HG03521 (cell line): ENCODE measurements around the gene BARHL2.

Experiments
- ATAC-seq: cut with Tn5 transposase; IDR thresholded peaks from one replicate; pipeline ENCODE4 v1.9.1; 2021; ENCODE audit warnings: mild to moderate bottlenecking, moderate library complexity; ENCODE audit not compliant: unreplicated experiment

BARHL2 gene

DNA sequence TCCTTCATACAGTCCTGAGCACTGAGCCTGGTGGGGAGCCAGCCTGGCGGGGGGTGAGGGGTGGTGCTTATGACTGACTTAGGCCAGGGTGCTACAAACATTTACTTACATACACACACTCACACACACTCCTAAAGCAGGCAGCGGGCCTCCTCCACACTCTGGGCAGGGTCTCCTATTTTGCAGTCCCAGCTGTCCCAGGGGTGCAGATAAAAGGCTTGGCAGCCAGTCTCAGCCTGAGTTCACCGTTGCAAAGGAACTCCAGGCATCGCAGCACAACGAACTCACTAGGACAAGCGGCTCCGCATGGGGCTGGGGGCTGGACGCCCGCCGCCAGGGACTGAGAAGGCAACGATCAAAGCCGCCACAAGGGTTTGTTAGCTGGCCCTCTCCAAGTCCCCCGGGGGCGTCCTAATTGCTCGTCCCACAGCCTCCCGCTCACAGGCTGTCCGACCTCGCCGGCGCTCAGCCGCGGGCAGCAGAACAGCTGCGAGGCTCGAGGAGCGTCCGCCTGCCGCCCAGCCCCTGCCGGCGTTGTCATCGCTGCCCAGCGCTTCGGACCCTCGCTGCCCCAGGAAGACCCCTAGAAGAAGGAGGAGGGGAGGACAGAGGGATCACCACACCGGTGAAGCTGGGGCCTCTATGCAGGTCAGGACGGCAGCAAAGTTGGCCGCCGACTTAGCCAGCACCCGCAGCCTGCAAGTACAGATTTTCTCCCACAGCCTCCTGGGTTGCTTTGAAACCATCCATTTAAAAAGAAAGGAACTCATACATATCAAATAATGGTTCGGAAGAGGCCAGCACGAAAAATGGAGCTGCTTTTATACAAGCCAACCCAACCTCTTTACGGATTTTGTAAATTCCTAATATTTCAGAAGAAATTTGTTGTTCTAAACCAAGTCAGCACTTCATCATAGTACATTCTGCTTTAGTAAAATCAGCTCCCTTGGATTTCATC is 6.2 kb downstream of the BARHL2 start:
- ATAC-seq, result no peak

DNA sequence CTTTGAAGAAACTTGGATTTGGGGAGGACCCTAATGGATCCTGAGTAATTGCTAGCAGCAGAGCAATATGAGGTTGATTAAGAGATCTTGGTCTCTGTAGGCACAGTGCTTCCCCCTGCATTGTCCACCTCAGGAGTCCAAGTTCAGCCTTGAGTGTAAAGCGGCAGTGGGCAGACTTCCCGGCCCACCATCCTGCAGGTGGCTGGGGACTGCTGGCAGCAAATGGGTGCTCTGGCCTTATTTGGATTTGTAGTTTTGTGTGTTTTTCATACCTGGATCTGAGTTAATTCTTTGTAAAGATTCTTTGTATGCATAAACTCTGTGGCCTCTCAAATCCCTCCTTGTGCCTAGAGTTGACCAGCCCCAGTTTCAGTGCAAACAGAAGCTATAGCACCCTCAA is 7.6 kb downstream of the BARHL2 start:
- ATAC-seq, result no peak

DNA sequence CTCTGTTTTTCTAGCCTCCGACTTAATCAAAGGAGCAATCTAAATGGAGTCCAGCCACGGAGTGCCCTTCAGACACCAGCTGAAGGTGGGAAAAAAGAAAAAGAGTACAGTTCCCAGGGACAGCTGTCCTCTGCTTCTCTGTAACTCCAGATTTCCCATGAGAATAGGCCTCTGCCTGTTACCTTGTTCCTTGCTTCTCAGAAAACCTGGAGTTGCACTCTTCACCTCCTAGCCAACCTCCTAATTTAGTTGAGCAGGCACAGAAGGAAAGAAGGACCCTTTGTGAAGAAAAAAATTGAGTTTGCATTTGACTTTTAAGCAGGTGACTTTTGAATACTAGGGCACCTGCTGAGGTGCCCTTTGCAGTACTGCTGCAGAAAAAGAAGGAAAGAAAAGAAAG is 8.3 kb downstream of the BARHL2 start:
- ATAC-seq, result no peak

DNA sequence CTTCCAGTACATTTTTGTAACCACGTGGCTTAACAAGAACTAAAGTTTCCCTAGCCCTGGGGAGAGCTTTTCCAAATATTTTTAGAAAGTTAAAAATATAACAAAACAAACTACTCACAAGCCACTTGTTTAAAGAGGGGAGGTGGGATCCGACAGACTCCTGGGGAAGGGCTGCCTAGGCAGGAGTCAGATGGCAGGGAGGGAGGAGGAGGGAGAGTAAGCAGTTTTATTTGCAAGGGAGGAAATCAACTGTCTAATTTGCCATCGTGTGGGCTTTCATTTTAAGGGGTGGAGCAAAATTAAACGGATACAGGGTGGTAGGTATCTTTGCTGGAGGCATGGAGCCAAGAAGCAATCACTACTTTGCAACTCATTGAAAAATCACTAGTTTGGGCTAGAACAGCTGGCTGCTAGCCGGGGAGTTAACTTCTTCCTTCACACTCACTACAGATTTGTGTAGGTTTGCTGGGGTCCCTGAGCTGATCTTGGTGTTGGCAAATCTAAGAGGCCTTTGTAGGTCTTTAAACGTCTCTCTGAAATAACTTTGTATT is 8.8 kb downstream of the BARHL2 start:
- no peak for ATAC-seq

DNA sequence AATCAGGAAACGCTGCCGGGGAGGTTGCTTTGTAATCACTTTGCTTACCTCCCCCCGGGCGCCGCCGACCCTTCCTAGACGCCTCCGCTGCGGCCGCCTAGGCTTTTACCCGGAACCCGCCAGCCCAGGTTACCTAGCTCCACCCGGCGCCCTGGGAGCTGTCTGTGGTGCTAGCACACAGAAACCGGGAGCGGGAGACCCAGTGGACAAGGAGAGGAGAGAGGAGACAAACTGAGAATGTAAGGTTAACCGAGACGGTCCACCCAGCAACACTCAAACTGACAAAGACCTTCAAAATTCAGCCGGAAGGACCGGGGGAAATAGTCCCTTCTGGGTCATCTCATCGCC is 9.8 kb downstream of the BARHL2 start:
- no peak for ATAC-seq

DNA sequence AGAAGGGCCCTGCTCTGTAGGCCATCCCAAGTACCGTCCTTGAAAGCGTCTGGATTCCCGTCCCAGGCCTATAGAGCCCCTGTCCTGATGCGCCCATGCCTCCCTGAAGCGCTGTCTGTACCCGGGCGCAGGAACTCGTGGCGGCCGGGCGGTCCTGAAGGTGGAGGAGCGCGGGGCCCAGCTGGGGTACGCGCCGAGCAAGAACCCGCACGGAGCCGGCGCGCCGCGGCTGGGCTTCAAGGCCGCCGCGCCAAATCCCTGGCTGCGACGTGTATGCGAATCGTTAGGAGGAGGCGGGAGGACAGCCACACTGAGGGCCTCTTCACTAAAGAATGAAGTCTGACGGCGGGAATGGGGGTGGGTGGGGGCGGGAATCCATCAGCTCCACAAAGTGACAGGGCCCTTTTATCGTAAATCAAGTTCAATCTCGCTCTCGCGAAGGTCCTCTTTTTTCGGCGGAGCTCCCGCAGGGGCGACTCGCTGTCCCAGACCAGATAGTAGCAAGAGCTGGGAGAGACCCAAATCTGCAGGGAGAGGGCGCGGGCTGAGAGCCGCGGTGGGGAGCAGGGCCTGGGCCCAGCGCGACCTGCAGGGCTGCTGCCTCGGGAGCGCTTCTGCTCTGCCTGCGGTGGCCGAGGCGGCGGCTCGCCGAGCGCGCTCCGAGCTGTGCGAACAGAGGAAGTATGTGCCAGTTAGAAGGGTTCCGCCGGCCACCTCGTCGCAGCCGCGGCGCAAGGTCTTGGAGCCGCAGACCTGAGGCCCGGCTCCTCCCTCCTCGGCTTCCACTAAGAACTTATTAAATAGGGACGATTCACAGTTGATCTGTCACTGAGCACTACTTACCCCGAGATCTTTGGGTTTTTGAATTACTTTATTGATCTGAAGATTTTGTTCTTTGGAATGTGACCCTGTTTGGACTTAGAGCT is 10.4 kb downstream of the BARHL2 start:
- ATAC-seq, result no peak

DNA sequence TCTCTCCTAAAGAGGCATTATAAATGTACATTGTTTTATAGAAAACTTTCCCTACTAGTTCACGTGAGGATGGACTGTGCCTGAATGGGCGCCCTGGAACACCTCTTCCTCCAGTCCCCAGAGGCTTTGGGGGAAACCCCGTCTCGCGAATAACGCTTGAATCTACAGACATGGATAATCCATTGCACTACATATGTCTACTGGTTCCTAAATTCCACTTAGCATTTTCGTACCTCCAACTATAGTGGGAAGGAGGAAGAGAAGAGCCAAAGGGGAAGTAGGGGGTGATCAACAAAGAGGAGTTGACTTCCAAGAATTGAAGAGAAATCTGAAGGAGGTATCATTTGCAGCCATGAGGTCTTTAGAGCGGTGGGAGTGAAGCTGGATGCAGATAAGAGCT is 11.1 kb downstream of the BARHL2 start:
- no peak for ATAC-seq

DNA sequence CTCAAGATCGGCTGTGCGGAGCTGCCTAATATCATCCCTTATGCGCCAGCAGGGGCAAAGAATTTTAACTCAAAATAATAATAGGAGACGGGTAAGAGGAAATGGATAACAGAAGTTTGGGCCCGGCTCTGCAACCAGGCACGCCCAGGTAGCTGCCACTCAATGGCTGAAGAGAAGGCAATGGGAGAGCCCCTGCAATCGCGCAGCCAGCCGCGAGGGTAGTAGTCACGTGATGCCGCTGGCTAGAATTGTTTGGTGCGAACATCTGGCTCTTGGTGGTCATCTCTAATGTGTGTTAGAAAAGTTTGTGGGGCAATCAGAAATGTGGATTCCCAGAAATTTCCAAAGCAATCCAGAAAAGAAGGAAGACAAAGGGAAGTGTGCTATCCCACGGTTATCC is 12.3 kb downstream of the BARHL2 start:
- no peak for ATAC-seq

DNA sequence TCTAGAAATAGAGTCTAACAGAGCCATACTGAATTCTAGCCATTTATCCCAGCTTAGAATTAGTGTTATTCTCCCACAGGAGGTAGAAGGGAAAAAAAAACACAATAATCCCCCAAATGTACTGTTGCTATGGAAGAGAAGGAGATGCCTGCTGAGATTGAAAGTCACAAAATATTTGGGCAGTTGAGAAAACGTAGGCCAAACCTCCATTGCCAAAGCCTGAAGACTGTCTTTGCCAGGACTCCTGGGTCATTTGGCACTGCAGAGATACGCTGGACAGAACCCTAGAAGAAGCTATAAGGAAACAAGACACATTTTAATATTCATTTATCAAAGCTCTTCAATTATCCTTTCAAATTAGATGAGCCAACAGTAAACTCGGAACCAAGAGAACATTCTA is 22.3 kb downstream of the BARHL2 start:
- ATAC-seq, result no peak

DNA sequence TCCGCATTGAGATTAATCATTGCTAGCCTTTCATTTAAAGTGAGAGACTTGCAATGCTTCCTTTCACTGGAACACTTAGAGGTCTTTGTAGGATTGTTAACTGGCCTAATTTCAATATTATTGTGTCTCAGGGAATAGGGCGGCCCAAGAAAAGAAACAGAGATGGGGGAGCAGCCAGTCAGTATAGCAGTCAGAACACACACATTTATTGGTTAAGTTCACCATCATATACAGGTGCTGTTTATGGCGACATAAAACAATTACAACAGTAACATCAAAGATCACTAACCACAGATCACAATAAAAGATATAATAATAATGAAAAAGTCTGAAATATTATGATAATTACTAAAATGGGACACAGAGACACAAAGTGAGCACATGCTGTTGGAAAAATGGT is 29.4 kb downstream of the BARHL2 start:
- ATAC-seq, result no peak

DNA sequence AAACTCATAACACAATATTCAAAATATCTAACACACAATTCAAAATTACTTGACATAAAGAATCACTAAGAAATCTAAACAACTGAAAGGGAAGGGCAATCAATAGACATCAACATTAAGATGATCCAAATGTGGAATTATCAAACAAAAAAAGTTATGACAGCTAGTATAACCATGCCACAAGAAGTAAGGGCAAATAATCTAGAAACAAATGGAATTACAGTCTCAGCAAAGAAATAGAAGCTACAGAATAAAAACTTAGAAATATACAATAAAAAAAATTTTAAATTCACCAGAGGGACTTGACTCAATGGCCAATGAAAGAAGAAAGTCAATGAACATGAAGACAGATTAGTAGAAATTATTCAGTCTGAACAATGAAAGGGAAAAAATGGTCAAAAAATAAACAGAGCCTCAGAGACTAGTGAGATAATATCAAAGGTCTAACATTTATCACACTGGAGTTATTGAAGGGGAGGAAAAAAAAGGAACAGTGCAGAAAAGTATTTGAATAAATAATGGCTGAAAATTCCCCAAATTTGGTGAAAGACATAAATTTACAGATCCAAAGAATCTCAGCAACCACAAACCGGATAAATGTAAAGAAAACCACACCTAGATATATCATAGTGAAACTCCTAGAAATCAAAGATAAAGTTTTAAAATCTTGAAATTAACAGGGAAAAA is 41.8 kb downstream of the BARHL2 start:
- no peak for ATAC-seq

DNA sequence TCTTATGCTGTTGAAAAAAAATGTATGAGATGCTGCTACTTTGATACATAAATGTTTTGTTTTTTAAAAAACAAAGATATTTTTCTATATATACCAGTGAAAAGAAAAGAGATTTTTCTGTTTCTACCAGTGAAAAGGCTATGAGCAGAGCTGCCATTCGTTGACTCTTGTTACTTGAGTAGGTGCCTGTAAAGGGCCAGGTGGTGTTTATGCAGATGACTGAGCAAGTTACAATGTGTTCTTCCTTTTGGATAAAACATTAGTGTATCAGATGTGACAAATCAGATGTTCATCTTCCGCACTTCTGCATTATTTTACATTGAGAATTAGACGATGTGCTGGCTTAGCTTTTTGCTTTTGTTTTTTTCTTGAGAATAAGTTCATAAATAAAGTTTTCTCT is 45.4 kb downstream of the BARHL2 start:
- no peak for ATAC-seq

DNA sequence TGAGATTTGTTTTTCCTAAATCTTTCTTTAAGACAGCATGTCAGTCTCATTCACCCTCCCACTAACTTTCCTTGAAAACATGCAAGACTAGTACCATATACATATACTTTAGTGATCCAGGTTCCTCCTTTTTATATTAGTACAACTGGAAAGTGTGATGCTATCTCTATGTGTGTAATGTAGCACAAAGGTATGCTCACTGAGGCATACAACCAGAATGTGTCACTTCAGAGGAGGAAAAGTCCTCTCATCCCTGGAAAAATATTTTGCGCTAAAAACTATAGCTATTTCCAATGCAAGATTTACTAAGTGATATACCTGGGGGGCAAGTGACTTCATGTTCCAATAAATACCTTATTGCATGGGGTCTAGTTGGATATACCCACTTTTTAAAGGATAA is 45.9 kb downstream of the BARHL2 start:
- no peak for ATAC-seq
